ENCODE measurements around the gene MKRN2.
"Not testable (repeated sequence)": the region's sequence is repeated elsewhere in the genome, so short reads cannot be mapped to it uniquely, and the experiment has no call there.

The MKRN2 gene

GRCh38 chr3:12624056-12624455 is 67.2 kb downstream of the MKRN2 start:
- Mint-ChIP-seq H3K9me3 (no peaks in the 10 kb centered on the region), H3K27me3 (ENCODE audit: low read depth) (no peaks in the 10 kb centered on the region), H3K36me3 (ENCODE audit: low read depth) (no peaks in the 10 kb centered on the region), H3K4me3 (no peak overlapping the region), H3K4me1 (peaks cover 27% of the 10 kb centered on the region), H3K27ac (peak overlapping the region; percentile 17 to 69 (median 21))
- TF ChIP-seq, protein P1, sequence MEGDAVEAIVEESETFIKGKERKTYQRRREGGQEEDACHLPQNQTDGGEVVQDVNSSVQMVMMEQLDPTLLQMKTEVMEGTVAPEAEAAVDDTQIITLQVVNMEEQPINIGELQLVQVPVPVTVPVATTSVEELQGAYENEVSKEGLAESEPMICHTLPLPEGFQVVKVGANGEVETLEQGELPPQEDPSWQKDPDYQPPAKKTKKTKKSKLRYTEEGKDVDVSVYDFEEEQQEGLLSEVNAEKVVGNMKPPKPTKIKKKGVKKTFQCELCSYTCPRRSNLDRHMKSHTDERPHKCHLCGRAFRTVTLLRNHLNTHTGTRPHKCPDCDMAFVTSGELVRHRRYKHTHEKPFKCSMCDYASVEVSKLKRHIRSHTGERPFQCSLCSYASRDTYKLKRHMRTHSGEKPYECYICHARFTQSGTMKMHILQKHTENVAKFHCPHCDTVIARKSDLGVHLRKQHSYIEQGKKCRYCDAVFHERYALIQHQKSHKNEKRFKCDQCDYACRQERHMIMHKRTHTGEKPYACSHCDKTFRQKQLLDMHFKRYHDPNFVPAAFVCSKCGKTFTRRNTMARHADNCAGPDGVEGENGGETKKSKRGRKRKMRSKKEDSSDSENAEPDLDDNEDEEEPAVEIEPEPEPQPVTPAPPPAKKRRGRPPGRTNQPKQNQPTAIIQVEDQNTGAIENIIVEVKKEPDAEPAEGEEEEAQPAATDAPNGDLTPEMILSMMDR (IDR thresholded peaks at IDR 0.05; ENCODE audit: unreplicated experiment in 3 of 3), result no peak

GRCh38 chr3:12624964-12625363 is 68.1 kb downstream of the MKRN2 start:
- not testable (repeated sequence) for H3K27me3 Mint-ChIP-seq (ENCODE audit: low read depth); H3K9me3 Mint-ChIP-seq; H3K4me3 Mint-ChIP-seq; H3K36me3 Mint-ChIP-seq (ENCODE audit: low read depth)
- Mint-ChIP-seq H3K4me1 (peaks cover 32% of the 10 kb centered on the region), H3K27ac (peak overlapping the region in 2 of 3 experiments; percentile 35 to 78)

GRCh38 chr3:12627370-12627769 is 70.5 kb downstream of the MKRN2 start:
- H3K36me3 Mint-ChIP-seq (ENCODE audit: low read depth), result no peaks in the 10 kb centered on the region
- no peak overlapping the region for H3K4me3 Mint-ChIP-seq
- TF ChIP-seq, protein P1 (IDR thresholded peaks at IDR 0.05; ENCODE audit: unreplicated experiment in 3 of 3), result no peak
- H3K9me3 Mint-ChIP-seq, result no peaks in the 10 kb centered on the region
- H3K27ac Mint-ChIP-seq, result no peak overlapping the region
- H3K4me1 Mint-ChIP-seq, result peaks cover 21% of the 10 kb centered on the region
- no peaks in the 10 kb centered on the region for H3K27me3 Mint-ChIP-seq (ENCODE audit: low read depth)

GRCh38 chr3:12628813-12629212 is 71.9 kb downstream of the MKRN2 start:
- Mint-ChIP-seq H3K27ac (no peak overlapping the region), H3K4me1 (peaks cover 20% of the 10 kb centered on the region), H3K27me3 (ENCODE audit: low read depth) (no peaks in the 10 kb centered on the region), H3K4me3 (no peak overlapping the region), H3K36me3 (ENCODE audit: low read depth) (no peaks in the 10 kb centered on the region), H3K9me3 (no peaks in the 10 kb centered on the region)
- TF ChIP-seq, protein P1 (IDR thresholded peaks at IDR 0.05; ENCODE audit: unreplicated experiment in 3 of 3), result no peak

DNA sequence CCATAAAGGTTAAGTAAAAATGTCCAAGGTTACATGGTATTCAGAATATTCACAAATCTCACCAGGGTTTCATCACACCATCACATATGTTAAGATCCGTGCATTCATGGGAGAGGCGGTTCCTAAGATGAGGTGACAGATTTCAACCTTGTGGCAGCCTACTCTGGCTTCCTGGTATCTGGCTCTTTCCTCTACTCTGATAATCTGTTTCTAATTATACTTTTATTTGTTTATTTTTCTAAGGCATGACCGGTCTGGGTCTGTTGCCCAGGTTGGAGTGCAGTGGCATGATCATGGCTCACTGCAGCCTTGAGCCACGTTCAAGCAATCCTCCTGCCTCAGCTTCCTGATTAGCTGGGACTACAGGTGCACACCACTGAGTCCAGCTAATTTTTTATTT is 72.7 kb downstream of the MKRN2 start:
- H3K4me3 Mint-ChIP-seq, result no peak overlapping the region
- TF ChIP-seq, protein P1 (IDR thresholded peaks at IDR 0.05; ENCODE audit: unreplicated experiment in 3 of 3), result no peak
- peak overlapping the region in 1 of 3 experiments; percentile 13 for H3K27ac Mint-ChIP-seq
- no peaks in the 10 kb centered on the region for H3K9me3 Mint-ChIP-seq
- H3K27me3 Mint-ChIP-seq (ENCODE audit: low read depth), result no peaks in the 10 kb centered on the region
- peaks cover 14% of the 10 kb centered on the region for H3K4me1 Mint-ChIP-seq
- peaks cover 3% of the 10 kb centered on the region for H3K36me3 Mint-ChIP-seq (ENCODE audit: low read depth)

GRCh38 chr3:12630292-12630691 is 73.4 kb downstream of the MKRN2 start:
- H3K36me3 Mint-ChIP-seq (ENCODE audit: low read depth), result peaks cover 4% of the 10 kb centered on the region
- peak overlapping the region in 1 of 3 experiments; percentile 30 for H3K27ac Mint-ChIP-seq
- H3K4me3 Mint-ChIP-seq, result no peak overlapping the region
- H3K27me3 Mint-ChIP-seq (ENCODE audit: low read depth), result no peaks in the 10 kb centered on the region
- H3K9me3 Mint-ChIP-seq, result no peaks in the 10 kb centered on the region
- peaks cover 14% of the 10 kb centered on the region for H3K4me1 Mint-ChIP-seq
- TF ChIP-seq, protein P1 (IDR thresholded peaks at IDR 0.05; ENCODE audit: unreplicated experiment in 3 of 3), result no peak

- not testable (repeated sequence) for H3K9me3 Mint-ChIP-seq; H3K4me3 Mint-ChIP-seq; H3K27ac Mint-ChIP-seq; H3K27me3 Mint-ChIP-seq (ENCODE audit: low read depth); H3K36me3 Mint-ChIP-seq (ENCODE audit: low read depth); H3K4me1 Mint-ChIP-seq
Measured at GRCh38 chr3:12630843-12631242, 74.0 kb downstream of the MKRN2 start.
